NT2/D1 (cell line): ENCODE data around the gene TMEM61.

Experiments
- DNase-seq: peaks from one replicate; pipeline ENCODE4 v3.0.0-alpha.2; 2011; ENCODE audit warnings: low read depth, low spot score
- H3K27me3 ChIP-seq: 2 replicates; pipeline ENCODE4 v1.6.0; 2011; ENCODE audit warnings: mild to moderate bottlenecking; ENCODE audit not compliant: insufficient read length, insufficient read depth
- H3K36me3 ChIP-seq: 2 replicates; pipeline ENCODE4 v1.6.1; 2011; ENCODE audit warnings: mild to moderate bottlenecking, low read length, mixed read lengths; ENCODE audit not compliant: insufficient read depth, insufficient read length
- H3K4me1 ChIP-seq: 2 replicates; pipeline ENCODE4 v1.5.1; 2011; ENCODE audit not compliant: insufficient read depth, insufficient read length
- H3K4me3 ChIP-seq: 2 replicates; pipeline ENCODE4 v1.5.1; 2011; ENCODE audit warnings: low read depth; ENCODE audit not compliant: insufficient read length
- H3K9ac ChIP-seq: 2 replicates; pipeline ENCODE4 v1.6.0; 2011; ENCODE audit warnings: low read depth; ENCODE audit not compliant: insufficient read length
- H3K9me3 ChIP-seq: 2 replicates; pipeline ENCODE4 v1.5.1; 2011; ENCODE audit warnings: mild to moderate bottlenecking, low read length; ENCODE audit not compliant: insufficient read depth
- SUZ12 ChIP-seq: IDR thresholded peaks from 2 replicates; pipeline ENCODE4 v1.6.1; 2011; ENCODE audit not compliant: insufficient read length, insufficient read depth; ENCODE audit errors: extremely low read depth
- YY1 ChIP-seq: IDR thresholded peaks from 2 replicates; pipeline ENCODE4 v1.6.1; 2011; ENCODE audit not compliant: insufficient read length, insufficient read depth
- ZNF274 ChIP-seq: IDR thresholded peaks from 2 replicates; pipeline ENCODE4 v1.6.1; 2011; ENCODE audit warnings: mild to moderate bottlenecking, low read depth, low read length

TMEM61 gene

DNA sequence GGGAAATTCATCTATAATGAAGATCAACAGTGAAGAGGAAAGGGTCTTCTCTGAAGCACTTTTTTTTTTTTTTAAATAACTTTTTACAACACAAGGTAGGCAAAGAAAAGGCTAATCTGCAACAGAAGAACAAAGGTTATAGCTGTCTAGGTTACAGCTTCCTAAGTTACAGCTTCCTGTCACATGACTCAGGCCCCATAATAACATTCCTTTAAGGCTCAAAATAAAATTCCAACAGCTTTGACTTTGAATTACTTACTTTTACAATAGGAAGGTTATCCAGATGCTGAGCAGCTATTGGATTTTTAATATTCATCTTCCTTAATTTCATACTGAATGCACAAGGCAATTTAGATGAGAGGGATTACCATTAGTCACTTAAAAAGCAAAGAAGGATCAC, 40.4 kb upstream of the TMEM61 start:
- Histone ChIP-seq H3K4me3 (no peak overlapping the region), H3K9me3 (peaks cover 37% of the 10 kb centered on the region)
- no peak for DNase-seq

DNA sequence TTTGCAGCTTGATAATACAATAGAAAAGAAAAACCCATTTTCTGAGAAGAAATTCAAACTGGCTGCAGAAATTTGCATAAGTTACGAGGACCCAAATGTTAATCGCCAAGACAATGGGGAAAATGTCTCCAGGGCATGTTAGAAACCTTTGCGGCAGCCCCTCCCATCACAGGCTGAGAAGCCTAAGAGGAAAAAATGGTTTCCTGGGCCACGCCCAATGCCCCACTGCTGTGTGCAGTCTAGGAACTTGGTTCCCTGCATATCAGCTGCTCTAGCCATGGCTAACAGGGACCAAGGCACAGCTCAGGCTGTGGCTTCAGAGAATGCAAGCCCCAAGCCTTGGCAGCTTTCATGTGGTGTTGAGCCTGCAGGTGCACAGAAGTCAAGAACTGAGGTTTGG, 37.5 kb upstream of the TMEM61 start:
- H3K9ac ChIP-seq: no peak overlapping the region
- H3K4me3 ChIP-seq: no peak overlapping the region
- no peaks in the 10 kb centered on the region for H3K27me3 ChIP-seq
- DNase-seq: no peak
- H3K9me3 ChIP-seq: peaks cover 33% of the 10 kb centered on the region
- TF ChIP-seq SUZ12 (no peak), ZNF274 (no peak), YY1 (no peak)
- H3K36me3 ChIP-seq: no peaks in the 10 kb centered on the region
- no peaks in the 10 kb centered on the region for H3K4me1 ChIP-seq

More for the DNA sequence above, 40.4 kb upstream of the TMEM61 start:
- H3K27me3 ChIP-seq: no peaks in the 10 kb centered on the region
- TF ChIP-seq ZNF274 (no peak), YY1 (no peak), SUZ12 (no peak)
- H3K4me1 ChIP-seq: peaks cover 2% of the 10 kb centered on the region
- H3K9ac ChIP-seq: no peak overlapping the region
- no peaks in the 10 kb centered on the region for H3K36me3 ChIP-seq

DNA sequence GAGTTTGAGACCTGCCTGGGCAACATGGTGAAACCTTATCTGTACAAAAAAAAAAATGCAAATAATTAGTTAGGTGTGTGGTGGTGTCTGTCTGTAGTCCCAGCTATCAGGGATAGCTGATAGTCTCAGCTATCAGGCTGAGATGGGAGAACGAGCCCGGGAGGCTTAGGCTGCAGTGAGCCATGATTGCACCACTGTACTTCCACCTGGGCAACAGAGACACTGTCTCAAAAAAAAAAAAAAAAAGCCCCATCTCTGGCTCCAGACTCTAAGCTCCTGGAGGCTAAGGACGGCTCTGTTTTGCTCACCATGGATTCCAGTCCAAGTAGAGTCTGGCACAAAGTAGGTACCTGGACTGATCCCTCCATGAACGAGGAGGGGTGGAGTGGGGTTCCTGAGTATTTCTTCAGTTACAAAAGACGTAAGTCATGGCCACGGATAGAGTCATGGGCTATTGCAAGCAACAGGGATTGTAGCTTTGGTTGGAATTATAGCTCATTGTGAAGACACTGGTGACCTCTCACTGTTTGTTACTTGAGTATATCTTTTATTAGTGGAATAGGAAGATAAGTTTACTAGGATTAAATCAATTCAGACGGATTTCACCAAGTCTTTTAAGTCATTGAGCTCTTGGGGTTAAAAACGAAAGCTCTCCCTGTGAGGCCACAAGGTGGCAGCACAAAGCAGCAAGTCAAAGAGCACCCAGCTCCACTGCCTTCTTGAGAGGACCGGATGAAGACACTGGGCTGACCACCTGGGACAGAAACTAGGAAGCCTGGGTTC, 35.6 kb upstream of the TMEM61 start:
- H3K9ac ChIP-seq: no peak overlapping the region
- peaks cover 33% of the 10 kb centered on the region for H3K9me3 ChIP-seq
- H3K36me3 ChIP-seq: no peaks in the 10 kb centered on the region
- H3K27me3 ChIP-seq: no peaks in the 10 kb centered on the region
- TF ChIP-seq YY1: no peak
- TF ChIP-seq SUZ12: no peak
- no peak for TF ChIP-seq ZNF274
- peak; percentile 92 for DNase-seq
- H3K4me1 ChIP-seq: no peaks in the 10 kb centered on the region
- H3K4me3 ChIP-seq: no peak overlapping the region

DNA sequence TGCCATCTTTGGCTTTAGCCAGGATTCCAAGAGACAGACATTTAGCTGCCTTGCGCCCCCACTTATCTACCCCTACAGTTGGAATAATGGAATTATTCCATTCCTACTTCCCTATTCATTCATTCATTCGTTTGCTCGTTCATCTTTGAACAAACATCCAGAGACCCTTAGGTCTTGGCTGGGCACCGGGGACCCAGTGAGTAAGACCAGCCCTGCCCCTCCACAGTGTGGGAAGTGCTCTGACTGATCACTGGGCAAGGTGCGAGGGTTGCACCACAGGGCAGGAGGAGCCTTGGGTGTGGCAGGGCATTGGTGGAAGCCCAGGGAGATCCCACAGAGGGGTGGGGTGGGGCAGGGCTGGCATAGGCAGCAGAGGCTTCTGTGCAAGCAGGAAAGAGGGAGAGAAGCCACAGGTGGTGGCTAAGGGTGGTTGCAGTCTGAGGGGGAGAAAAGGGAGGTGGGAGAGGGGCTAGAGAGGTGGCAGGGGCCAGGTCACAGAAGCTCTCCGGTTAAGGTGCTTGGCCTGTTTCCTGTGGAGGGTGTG, 35.0 kb upstream of the TMEM61 start:
- H3K9me3 ChIP-seq: peaks cover 33% of the 10 kb centered on the region
- no peaks in the 10 kb centered on the region for H3K36me3 ChIP-seq
- H3K4me3 ChIP-seq: no peak overlapping the region
- no peak overlapping the region for H3K9ac ChIP-seq
- TF ChIP-seq ZNF274: no peak
- TF ChIP-seq SUZ12: no peak
- no peak for TF ChIP-seq YY1
- H3K27me3 ChIP-seq: no peaks in the 10 kb centered on the region
- peaks cover 5% of the 10 kb centered on the region for H3K4me1 ChIP-seq
- no peak for DNase-seq

DNA sequence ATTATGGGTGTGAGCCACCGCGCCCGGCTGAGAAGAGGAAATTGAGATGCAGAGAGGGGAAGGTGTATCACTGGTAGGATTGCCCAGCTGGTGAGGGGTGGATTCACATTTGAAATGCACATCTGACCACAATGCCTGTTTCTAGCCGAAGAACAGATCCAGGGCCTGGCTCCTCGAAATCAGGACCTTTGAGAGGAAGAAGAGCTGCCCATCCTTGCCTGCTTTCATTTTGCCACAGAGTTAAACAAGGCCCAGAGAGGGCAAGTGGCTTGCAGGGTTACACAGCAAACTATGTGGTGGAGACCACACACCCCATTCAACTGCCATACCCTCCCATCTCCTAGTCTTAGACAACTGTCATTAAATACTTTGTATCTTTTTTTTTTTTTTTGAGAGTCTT, 32.9 kb upstream of the TMEM61 start:
- H3K4me3 ChIP-seq: no peak overlapping the region
- no peak overlapping the region for H3K9ac ChIP-seq
- H3K9me3 ChIP-seq: peaks cover 16% of the 10 kb centered on the region
- TF ChIP-seq SUZ12: no peak
- no peak for TF ChIP-seq ZNF274
- TF ChIP-seq YY1: no peak
- no peak for DNase-seq
- H3K36me3 ChIP-seq: no peaks in the 10 kb centered on the region
- H3K4me1 ChIP-seq: peaks cover 6% of the 10 kb centered on the region
- no peaks in the 10 kb centered on the region for H3K27me3 ChIP-seq

DNA sequence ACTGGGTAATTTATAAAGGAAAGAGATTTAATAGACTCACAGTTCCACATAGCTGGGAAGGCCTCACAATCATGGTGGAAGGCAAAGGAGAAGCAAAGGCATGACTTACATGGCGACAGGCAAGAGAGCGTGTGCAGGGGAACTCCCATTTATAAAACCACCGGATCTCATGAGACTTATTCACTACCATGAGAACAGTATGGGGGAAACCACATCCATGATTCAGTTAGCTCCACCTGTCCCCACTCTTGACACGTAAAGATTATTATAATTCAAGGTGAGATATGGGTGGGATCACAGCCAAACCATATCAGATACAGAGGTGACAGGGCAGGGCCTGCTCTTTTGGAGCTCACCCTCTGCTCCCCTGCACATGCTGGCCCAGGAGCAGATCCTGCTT, 31.4 kb upstream of the TMEM61 start:
- H3K36me3 ChIP-seq: no peaks in the 10 kb centered on the region
- no peak for DNase-seq
- peaks cover 6% of the 10 kb centered on the region for H3K4me1 ChIP-seq
- H3K9me3 ChIP-seq: 0 out of 2 replicates have a peak, but pooled peaks cover 1% of the 10 kb centered on the region
- no peak overlapping the region for H3K4me3 ChIP-seq
- no peak overlapping the region for H3K9ac ChIP-seq
- no peaks in the 10 kb centered on the region for H3K27me3 ChIP-seq
- no peak for TF ChIP-seq ZNF274
- TF ChIP-seq YY1: no peak

DNA sequence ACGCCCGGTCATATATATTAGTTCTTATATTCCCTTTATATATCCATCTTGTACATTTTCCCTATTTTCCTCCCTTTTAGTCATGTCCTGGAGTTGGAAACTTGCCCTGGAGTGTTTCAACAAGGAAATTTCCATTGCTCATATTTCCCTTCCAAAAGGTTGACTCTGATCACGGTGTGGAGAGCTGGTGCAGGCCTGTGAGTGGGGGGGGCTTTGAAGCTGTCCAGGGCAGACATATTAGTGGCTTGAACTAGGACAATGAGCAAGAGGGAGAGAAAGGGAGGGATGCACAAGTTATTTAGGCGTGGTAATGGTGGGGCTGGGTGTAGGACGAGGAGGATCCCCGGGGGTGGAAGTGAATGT, 30.4 kb upstream of the TMEM61 start:
- Histone ChIP-seq H3K36me3 (no peaks in the 10 kb centered on the region), H3K4me1 (peaks cover 6% of the 10 kb centered on the region), H3K9ac (peak overlapping the region; percentile 70), H3K27me3 (no peaks in the 10 kb centered on the region), H3K4me3 (no peak overlapping the region), H3K9me3 (peaks cover 7% of the 10 kb centered on the region)
- no peak for DNase-seq
- TF ChIP-seq ZNF274 (no peak), SUZ12 (no peak), YY1 (no peak)
